KBM-7 (cell line): ENCODE data around the gene NUTF2.

Experiments used
- DNase-seq: peaks from one replicate; pipeline ENCODE4 v3.0.0-alpha.2; 2015
- in situ Hi-C: fragments of 300-500 bp; cut with MboI; formaldehyde crosslinking; loops from 2 replicates; pipeline ENCODE4 v1.14.3; 2020; ENCODE audit warnings: low sequenced_read_pairs, low pct_unique_long_range_greater_than_20kb, mixed read lengths

The NUTF2 gene

DNA sequence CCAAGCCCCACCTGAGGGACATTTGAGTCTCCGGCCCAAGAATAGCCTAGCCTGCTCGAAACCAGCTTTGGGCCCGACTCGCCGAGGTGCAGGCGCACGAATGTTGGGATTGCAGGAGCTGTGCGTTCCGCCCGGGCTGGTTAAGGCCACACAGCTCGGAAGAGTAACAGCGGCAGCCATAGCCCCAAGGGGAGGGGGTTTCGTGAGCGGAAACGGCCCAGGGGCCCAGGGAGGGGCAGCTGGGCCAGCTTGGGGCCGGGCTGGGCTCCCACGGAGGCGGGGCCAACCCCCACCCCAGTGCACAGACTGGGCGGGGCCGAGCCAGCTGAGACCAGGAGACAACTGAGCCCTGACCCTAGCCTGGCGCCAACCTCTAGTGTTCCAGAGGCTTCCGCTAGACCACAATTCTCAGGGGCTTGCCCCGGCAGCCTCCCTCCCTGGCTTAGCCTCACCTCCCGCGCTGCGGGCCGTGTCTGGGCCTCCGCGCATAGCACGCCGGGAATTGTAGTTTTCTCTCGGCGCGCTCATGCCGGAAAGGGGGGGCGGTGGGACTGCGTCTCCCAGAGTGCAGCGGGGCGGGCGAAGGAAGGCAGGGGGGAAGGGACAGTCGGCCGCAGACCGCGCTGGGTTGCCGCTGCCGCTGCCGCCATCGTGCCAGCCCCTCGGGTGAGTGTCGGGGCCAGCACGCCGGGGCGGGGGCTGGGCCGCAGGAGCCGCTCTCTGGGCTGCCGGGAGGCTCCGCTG lies at the start of gene NUTF2:
Gene NUTF2, plus strand, starts transcription at position 614 of the 744 bp plus-strand sequence. CDS start 18,198 bp downstream, outside the sequence.
- peak; percentile 98 for DNase-seq
- in situ Hi-C loops: no loop called here

DNA sequence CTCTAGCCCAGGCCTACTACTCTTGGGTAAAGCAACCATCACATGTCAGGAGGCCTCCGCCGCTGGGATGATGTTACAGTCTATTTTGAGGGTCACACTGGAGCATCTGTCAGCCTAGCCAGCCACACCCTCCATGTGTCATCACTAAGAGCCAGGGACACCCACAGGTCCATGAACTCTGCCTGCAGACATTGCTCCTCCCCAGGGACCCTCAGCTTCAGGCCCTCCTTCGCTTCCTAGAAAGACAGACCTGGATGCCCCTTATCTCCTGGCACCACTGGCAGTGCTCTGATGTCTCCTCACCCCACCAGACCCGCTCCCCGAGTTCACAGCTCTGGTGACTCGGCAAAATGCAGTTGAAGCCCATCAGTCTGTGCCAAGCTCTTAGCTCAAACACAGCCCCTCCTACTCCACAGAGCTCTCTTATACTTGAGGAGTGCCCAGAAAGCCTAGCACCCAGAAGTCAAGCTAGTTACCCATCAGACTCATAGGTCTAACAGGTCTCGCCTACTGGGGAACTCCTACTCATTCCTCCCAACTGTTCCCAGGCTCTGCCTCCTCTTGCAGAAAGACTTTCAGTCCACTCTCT lies 46.3 kb upstream of the NUTF2 start:
- in situ Hi-C loops: no loop called here
- DNase-seq: no peak

GRCh38 chr16:67801241-67801640 lies 45.5 kb upstream of the NUTF2 start:
- DNase-seq: no peak
- in situ Hi-C loops: no loop called here

DNA sequence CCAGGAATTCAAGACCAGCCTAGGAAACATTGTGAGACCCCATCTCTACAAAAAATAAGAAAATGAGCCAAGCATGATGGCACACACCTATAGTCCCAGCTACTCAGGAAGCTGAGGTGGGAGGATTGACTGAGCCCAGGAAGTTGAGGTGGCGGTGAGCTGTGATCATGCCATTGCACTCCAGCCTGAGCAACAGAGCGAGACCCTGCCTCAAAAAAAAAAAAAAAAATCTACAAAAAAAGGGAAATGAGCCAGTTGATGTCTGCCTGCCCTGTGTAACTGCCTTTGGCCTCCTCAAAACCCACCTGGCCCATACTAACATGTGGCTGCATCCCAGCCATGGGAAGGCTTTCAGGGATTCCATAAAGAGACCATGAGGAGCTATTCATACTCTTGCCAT lies 44.9 kb upstream of the NUTF2 start:
- in situ Hi-C loops: no loop called here
- no peak for DNase-seq

- in situ Hi-C loops: no loop called here
- no peak for DNase-seq
Observed at GRCh38 chr16:67803894-67804293, 42.8 kb upstream of the NUTF2 start.

DNA sequence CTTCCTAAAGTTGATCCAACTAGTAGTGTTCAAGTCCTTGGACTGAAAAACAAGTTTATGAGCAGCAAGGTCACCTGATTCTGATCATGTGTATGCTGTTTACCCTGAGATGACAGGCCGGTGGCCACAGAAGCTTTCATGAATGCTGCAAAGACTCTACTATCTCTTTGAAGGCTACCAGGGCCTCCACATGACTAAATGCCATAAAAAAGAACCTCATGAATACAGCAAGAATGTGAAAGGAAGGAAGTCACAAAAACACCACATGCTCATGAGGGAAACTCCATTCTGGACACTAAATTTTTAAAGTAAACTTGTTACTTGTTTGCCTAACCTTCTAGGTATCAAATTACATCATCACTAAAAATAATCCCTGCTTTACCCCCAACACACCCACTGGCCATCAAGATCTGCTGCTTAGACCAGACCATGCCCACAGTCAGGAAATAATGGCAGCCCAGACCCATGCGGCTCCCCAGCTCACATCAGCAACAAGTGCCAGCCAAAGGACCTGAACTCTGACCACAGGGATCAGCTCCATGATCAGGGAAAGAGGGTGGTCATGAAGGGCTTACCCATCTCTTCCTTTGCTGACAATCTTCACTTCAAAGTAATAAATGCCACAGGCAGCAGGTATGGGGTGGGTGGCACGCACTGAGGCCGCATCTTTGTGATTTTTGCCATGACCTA lies 41.7 kb upstream of the NUTF2 start:
- no peak for DNase-seq
- in situ Hi-C loops: no loop called here

DNA sequence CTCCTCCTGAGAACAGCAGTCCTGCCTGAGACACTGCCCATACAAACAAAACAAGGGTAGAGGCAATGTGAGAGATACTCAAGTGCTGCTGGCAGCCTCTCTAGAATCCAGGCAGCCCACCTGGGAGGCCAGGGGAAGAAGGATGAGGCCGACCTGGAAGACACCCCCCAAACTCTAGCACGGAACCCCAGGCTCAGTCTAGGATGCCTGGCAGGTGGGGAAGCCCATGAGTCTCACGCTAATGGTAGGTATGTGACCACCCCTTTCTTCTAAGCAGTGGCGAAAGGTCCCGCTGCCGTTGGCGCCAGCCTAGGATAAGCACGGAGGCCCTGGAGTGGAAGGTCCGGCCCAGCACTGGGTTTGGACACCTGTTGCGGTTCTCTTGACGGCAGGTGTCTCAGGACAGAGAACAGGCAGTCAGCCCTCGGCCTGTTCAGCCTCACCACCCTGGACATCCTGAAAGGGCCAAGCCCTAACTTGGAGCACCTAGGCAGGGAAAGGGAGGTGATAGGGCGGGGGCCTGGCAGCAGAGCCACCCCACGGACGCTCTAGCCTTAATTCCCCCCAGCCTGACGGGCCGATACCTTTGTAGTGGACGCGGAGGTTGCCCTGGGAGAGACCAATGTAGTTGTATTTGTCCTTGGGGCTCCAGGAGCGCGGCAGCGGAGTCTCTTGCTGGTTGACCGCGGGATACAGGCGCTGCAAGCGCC lies 40.9 kb upstream of the NUTF2 start:
- DNase-seq: no peak
- in situ Hi-C loops: no loop called here

DNA sequence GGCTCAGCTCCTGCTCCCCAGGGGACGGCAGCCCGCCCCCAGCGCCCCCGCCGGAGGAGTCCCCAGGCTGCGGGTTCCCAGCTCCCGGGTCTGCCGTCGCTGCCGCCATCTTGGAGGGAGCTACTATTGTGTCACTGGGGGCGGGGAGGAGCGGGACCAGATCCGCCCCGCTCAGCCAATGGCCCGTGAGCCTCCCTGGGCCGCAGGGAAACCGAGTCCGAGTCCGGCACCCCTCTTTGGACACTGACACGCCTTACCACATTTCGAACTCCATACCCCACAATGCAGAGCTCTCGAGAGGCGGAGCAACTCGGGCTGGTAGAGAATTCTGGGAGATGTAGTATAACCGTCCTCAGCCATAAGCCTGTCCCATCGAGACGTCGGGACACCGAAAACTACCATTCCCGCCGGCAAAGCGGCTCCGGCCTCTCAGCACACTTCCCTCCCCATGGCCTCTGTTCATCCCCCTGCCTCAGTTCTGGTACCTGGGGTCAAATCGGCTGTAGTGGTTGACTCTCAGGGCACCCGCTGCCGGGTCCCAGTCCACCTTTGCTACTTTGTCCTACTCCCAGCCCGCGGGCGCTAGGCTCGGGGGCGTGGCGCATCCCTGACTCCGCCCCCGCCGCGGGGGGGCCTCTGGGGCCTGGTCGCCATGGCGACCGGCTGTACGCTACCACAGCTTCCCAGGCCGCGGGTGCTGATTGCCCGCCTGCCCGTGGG lies 40.1 kb upstream of the NUTF2 start, which contains the start of the genes RANBP10 and TSNAXIP1:
Gene RANBP10, minus strand, starts transcription at position 133 of the 720 bp plus-strand sequence. Its CDS starts 24 bp downstream, at position 109.
Gene TSNAXIP1, plus strand, starts transcription at position 462 of the 720 bp plus-strand sequence. CDS start 261 bp downstream, outside the sequence.
- in situ Hi-C loops: no loop called here
- peak; percentile 100 for DNase-seq

DNA sequence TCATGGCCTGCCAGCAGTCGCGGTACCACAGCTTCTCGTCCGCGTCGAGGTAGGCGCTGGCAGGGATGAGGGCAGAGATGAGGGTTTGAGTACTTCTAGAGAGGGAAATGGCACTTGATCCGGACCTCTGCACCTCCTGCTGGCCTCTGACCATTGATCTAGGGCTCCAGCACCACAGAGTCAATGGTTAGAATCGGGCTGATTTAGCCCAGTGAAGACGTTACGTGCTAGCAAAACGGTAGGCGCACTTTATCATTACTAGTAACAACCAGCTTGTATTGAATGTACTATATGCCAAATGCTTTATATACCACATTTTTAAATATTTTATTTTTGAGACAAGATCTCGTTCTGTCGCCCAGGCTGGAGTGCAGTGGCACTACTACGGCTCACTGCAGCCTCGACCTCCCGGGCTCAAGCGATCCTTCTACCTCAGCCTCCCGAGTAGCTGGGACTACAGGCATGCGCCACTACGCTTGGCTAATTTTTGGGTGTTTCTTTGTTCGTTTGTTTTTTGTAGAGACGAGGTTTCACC lies 39.5 kb upstream of the NUTF2 start:
- no peak for DNase-seq
- in situ Hi-C loops: no loop called here

GRCh38 chr16:67811899-67812298 lies 34.8 kb upstream of the NUTF2 start:
- no peak for DNase-seq
- in situ Hi-C loops: no loop called here

GRCh38 chr16:67814567-67814966 lies 32.2 kb upstream of the NUTF2 start:
- in situ Hi-C loops: no loop called here
- DNase-seq: no peak

DNA sequence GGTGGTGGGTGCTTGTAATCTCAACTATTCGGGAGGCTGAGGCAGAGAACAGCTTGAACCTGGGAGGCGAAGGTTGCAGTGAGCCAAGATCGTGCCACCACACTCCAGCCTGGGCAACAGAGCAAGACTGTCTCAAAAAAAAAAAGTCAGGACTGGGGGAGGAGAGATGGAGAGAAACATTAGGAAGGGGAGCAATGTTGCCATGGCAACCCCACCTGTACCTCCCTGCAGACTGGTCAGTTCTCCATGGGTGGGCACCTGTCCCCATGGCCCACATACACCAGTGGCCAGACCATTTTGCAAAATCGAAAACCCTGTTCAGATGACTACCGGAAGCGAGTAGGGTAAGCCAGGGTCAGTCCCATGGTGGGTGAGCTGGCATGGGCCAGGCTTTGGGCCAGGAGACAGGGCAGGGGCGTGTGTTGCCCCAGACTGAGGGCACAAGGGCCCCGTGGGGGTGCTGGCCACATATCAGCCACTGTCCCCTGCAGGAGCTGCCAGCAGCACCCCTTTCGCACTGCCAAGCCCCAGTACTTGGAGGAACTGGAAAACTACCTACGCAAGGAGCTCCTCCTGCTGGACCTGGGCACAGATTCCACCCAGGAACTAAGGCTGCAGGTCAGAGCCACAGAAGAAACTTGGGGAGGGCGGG lies 26.0 kb upstream of the NUTF2 start:
- in situ Hi-C loops: no loop called here

DNA sequence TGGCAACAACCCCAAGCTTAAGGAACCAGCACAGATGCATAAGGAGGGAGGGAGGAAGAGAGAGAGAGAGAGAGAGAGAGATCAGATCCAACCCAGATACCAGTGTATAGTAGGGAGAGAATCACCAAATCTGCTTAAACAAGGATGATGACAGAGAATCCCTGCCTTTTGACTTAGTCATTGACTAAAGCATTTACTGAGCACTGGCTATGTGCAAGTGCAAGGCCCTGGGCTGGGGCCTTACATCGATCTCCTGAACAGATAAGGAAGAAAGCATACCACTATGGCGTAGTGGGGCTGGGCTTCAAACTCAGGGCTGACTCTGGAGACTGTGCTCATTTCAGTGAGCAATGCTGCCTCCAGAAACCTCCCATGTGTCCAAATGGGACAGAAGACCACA lies 24.2 kb upstream of the NUTF2 start:
- in situ Hi-C loops: no loop called here
- DNase-seq: no peak

More for the DNA sequence above, 26.0 kb upstream of the NUTF2 start:
- no peak for DNase-seq

GRCh38 chr16:67825119-67825518 lies 21.6 kb upstream of the NUTF2 start:
- no peak for DNase-seq
- in situ Hi-C loops: no loop called here

DNA sequence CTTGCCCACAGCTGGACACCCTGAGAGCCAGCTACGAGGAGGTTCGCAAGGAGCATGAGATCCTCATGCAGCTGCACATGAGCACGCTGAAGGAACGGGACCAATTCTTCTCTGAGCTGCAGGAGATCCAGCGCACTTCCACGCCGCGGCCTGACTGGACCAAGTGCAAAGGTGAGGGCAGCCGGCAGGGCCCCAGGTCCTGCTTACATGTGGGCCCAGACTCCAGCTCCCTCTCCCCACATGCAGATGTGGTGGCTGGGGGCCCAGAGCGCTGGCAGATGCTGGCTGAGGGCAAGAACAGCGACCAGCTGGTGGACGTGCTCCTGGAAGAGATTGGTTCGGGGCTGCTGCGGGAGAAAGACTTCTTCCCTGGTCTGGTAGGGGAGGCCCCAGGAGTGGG lies 20.8 kb upstream of the NUTF2 start:
- no peak for DNase-seq
- in situ Hi-C loops: no loop called here

- in situ Hi-C loops: no loop called here
- no peak for DNase-seq
Observed at GRCh38 chr16:67828651-67829050, 18.1 kb upstream of the NUTF2 start.

DNA sequence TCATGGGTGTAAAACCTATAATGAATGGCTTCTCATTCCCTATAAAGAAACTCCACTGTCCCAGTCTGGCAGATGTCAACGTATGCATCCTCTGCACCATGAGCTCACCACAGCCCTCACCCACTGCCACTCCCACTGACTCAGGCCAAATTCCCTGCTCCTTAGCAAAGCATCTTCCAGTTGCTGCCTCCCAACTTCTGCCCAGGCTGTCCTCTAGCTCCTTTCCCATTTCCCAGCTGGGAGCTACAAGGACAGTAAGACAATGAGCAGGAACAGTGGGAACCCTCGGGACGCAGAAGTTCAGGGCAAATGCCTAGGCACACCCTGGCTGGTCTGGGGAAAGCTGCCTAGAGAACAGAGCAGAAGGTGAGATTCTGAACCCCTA lies 13.7 kb upstream of the NUTF2 start:
- in situ Hi-C loops: no loop called here

More for the DNA sequence above, 13.7 kb upstream of the NUTF2 start:
- no peak for DNase-seq
